GM18873 (cell line): ENCODE measurements around the gene CBFA2T3.

ENCODE experiments used
- ATAC-seq: cut with Tn5 transposase; IDR thresholded peaks from one replicate; pipeline ENCODE4 v1.9.1; 2021; ENCODE audit warnings: mild to moderate bottlenecking, moderate library complexity, moderate number of reproducible peaks; ENCODE audit not compliant: unreplicated experiment, low FRiP score

CBFA2T3 gene

GRCh38 chr16:88943131-88943664 is 33.8 kb downstream of the CBFA2T3 start:
- ATAC-seq: no peak

- ATAC-seq: no peak
Measured at GRCh38 chr16:88941913-88942909, 34.8 kb downstream of the CBFA2T3 start.

DNA sequence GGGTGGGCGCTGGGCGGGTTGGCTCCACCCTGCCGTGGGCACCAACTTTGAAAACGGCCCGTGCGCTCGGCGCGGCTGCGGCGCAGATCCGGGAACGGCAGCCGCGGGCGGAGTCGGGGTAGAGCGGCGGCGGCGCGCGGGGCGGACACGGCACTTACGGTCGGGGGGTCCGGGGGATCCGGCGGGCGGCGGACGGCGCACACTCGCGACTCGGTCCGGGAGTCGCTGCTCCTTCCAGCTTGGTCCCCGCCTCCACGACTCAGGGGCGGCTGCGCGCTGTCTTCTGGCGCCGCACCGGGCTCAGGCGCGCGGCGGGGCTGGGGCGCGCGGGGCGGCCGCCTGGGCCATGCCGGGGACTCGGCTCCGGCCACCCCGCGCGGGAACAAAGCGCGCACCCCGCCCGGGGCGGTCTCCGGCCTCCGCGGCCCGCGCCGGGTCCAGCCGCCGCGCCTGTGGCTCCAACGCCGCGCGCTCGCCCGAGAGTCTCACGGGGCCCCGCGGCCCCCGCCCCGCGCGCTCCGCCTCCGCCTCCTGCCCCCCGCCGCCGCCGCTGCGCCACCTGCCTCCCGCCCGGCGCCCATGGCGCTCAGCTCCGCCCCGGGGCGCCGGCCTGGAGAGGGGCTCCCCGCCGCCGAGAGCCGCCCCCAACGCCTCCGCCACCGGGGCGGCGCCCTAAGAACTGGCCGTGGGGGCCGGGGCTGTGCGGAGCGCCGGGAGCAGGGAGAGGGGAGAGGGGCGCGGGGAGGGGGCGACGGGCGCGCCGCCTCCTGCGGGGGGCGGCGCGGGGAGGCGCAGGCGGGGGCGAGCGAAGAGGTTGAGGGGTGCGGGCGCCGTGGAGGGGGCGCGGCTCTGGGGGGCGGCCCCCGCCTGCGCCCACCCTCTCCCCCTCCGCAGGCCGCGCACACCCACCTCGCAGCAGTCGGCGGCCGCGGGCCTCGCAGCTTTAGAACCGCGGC is 35.9 kb downstream of the CBFA2T3 start:
- no peak for ATAC-seq

GRCh38 chr16:88939972-88940861 is 36.8 kb downstream of the CBFA2T3 start:
- no peak for ATAC-seq

GRCh38 chr16:88939245-88939971 is 37.6 kb downstream of the CBFA2T3 start:
- no peak for ATAC-seq

GRCh38 chr16:88938777-88939244 is 38.2 kb downstream of the CBFA2T3 start:
- ATAC-seq: no peak

- no peak for ATAC-seq
Measured at GRCh38 chr16:88938119-88938776, 38.8 kb downstream of the CBFA2T3 start.

GRCh38 chr16:88937206-88937621 is 39.8 kb downstream of the CBFA2T3 start:
- no peak for ATAC-seq

DNA sequence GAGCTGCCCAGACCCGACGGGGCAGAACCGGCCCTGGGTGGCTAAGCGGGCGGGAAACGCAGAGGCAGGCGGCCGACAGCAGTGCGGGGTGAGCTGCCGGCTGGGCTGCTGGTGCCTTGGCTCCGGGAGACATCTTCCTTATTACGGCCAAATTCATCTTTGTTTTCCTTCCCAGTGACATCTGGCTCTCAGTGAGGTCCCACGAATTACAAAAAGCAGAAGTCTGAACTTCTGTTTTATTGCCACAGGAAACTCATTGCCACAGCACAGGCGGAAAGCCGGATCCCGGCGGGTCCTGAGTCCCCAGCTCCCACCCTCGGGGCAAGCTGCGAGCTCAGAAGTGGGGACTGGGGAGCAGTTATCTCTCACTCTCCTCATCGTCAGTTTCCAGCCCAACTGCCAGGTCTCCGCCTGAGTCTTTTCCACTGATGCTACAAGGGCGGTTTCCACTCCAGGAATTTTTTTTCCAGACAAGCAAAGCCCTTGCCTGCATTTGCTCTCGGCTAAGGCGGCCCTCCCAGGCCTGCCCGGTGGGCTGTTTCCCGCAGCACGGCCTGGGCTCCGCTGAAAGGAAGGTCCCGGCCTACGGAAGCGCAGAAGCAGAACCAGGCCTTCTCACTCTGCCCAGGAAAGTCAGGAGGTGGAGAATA is 40.3 kb downstream of the CBFA2T3 start:
- no peak for ATAC-seq

DNA sequence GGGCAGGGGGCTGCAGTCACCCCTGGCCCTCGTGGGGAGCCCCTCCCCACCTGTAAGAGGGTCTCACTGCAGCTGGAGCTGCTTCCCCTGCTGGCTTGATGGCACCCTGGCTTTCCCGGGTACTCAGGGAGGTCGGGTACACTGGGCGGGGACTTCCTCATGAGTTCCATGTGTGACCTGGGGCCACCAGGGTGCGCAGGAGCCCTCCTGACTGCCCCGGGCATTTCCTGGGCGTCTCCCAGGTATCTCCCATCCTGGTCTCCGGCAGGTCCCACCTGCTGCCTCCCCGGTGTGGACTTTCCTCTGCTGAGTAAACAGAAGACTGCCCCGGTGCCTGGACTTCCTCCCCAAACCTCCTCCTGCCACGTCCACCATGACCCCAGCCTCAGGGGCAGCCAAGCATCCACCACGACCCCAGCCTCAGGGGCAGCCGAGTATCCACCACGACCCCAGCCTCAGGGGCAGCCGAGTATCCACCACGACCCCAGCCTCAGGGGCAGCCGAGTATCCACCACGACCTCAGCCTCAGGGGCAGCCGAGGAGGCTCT is 40.9 kb downstream of the CBFA2T3 start:
- ATAC-seq: no peak

GRCh38 chr16:88934066-88934667 is 42.8 kb downstream of the CBFA2T3 start:
- no peak for ATAC-seq

DNA sequence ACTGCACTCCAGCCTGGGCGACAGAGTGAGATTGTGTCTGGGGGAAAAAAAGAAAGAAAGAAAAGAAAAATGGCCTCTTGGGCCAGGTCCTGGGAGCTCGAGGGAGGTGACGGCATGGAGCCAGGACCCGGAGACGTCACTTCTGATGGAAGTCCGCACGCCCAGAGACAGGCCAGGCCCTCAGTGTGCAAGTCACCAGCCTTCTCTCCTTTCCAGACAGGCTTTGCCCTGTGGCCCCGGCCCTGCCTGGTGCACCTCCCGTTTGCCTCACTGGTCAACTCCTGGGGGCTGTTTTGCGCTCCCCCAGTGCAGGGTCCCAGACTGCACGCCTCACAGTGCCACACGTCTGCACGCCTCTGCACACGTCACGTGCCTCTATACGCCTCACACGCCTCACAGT is 44.1 kb downstream of the CBFA2T3 start:
- ATAC-seq: no peak

- no peak for ATAC-seq
Measured at GRCh38 chr16:88931936-88932335, 45.1 kb downstream of the CBFA2T3 start.

- ATAC-seq: no peak
Measured at GRCh38 chr16:88931373-88931900, 45.6 kb downstream of the CBFA2T3 start.

GRCh38 chr16:88930716-88931115 is 46.3 kb downstream of the CBFA2T3 start:
- no peak for ATAC-seq

DNA sequence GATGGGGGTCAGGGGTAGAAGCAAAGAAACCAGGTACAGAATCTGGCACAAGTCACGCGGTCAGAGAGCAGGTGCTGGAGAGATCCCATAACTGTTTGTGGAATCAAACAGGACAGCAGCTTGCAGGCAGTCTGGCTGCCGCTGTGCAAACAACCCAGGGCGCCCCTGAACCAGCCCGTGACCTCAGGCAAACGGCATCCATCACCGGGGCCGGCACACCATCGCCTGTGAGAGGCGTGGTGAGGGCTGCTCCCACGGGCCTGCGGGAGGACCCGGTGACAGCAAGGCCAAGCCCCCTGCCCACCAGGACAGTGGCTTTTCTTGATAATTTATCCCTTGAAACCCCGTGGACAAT is 47.9 kb downstream of the CBFA2T3 start:
- no peak for ATAC-seq
